ENCODE data around the gene SP3.

Gene SP3

GRCh38 chr2:173965372-173966025 is at the start of gene SP3:
SP3 (minus strand) TSS chr2:173965373; CDS start chr2:173965171, 202 bp downstream.
- Mint-ChIP-seq H3K27ac (peak within 1 kb of the TSS; percentile 98), H3K9me3 (no peaks in the 10 kb centered on the region), H3K36me3 (ENCODE audit: low read depth) (peaks cover 24% of the 10 kb centered on the region), H3K4me1 (peaks cover 30% of the 10 kb centered on the region), H3K4me3 (peak within 1 kb of the TSS; percentile 98), H3K27me3 (no peaks in the 10 kb centered on the region)
- DNase-seq (peak; percentile 95), ATAC-seq (peak; percentile 85)

GRCh38 chr2:174014699-174015070 is 49.5 kb upstream of the SP3 start:
- Mint-ChIP-seq H3K9me3 (no peaks in the 10 kb centered on the region), H3K27me3 (peaks cover 4% of the 10 kb centered on the region), H3K4me3 (no peak overlapping the region), H3K36me3 (ENCODE audit: low read depth) (no peaks in the 10 kb centered on the region), H3K27ac (no peak overlapping the region), H3K4me1 (peaks cover 13% of the 10 kb centered on the region)
- DNase-seq, result no peak
- no peak for ATAC-seq

- DNase-seq, result no peak
These were observed 49.0 kb upstream of the SP3 start for GRCh38 chr2:174014011-174014698.

GRCh38 chr2:174013315-174013751 is 48.2 kb upstream of the SP3 start:
- Mint-ChIP-seq H3K36me3 (ENCODE audit: low read depth) (no peaks in the 10 kb centered on the region), H3K27ac (no peak overlapping the region)

More at GRCh38 chr2:174014011-174014698, 49.0 kb upstream of the SP3 start:
- no peak overlapping the region for H3K4me3 Mint-ChIP-seq
- H3K4me1 Mint-ChIP-seq, result peaks cover 13% of the 10 kb centered on the region
- no peaks in the 10 kb centered on the region for H3K9me3 Mint-ChIP-seq
- peaks cover 4% of the 10 kb centered on the region for H3K27me3 Mint-ChIP-seq
- no peak for ATAC-seq
- H3K27ac Mint-ChIP-seq, result no peak overlapping the region
- H3K36me3 Mint-ChIP-seq (ENCODE audit: low read depth), result no peaks in the 10 kb centered on the region

GRCh38 chr2:174012347-174013314 is 47.5 kb upstream of the SP3 start:
- ATAC-seq, result peak; percentile 76

More at GRCh38 chr2:174013315-174013751, 48.2 kb upstream of the SP3 start:
- Mint-ChIP-seq H3K9me3 (no peaks in the 10 kb centered on the region), H3K4me1 (peaks cover 13% of the 10 kb centered on the region), H3K4me3 (no peak overlapping the region), H3K27me3 (peaks cover 4% of the 10 kb centered on the region)
- ATAC-seq (no peak), DNase-seq (no peak)

GRCh38 chr2:174011796-174012195 is 46.6 kb upstream of the SP3 start:
- H3K36me3 Mint-ChIP-seq (ENCODE audit: low read depth), result no peaks in the 10 kb centered on the region
- no peak for ATAC-seq
- H3K27me3 Mint-ChIP-seq, result peaks cover 7% of the 10 kb centered on the region
- H3K4me1 Mint-ChIP-seq, result peaks cover 13% of the 10 kb centered on the region
- H3K27ac Mint-ChIP-seq, result no peak overlapping the region
- DNase-seq, result no peak
- no peak overlapping the region for H3K4me3 Mint-ChIP-seq
- no peaks in the 10 kb centered on the region for H3K9me3 Mint-ChIP-seq

More at GRCh38 chr2:174012347-174013314, 47.5 kb upstream of the SP3 start:
- Mint-ChIP-seq H3K4me1 (peaks cover 13% of the 10 kb centered on the region), H3K36me3 (ENCODE audit: low read depth) (no peaks in the 10 kb centered on the region), H3K27me3 (peaks cover 4% of the 10 kb centered on the region), H3K9me3 (no peaks in the 10 kb centered on the region), H3K27ac (no peak overlapping the region), H3K4me3 (no peak overlapping the region)
- peak; percentile 39 for DNase-seq

- DNase-seq, result no peak
- H3K36me3 Mint-ChIP-seq (ENCODE audit: low read depth), result no peaks in the 10 kb centered on the region
- peaks cover 7% of the 10 kb centered on the region for H3K27me3 Mint-ChIP-seq
- H3K4me3 Mint-ChIP-seq, result no peak overlapping the region
- H3K4me1 Mint-ChIP-seq, result peaks cover 11% of the 10 kb centered on the region
- no peak overlapping the region for H3K27ac Mint-ChIP-seq
- ATAC-seq, result no peak
- no peaks in the 10 kb centered on the region for H3K9me3 Mint-ChIP-seq
These were observed 46.0 kb upstream of the SP3 start for GRCh38 chr2:174011173-174011572.

- Mint-ChIP-seq H3K4me1 (peaks cover 16% of the 10 kb centered on the region), H3K27me3 (peaks cover 8% of the 10 kb centered on the region), H3K27ac (no peak overlapping the region), H3K9me3 (no peaks in the 10 kb centered on the region), H3K4me3 (no peak overlapping the region), H3K36me3 (ENCODE audit: low read depth) (no peaks in the 10 kb centered on the region)
- DNase-seq (no peak), ATAC-seq (no peak)
These were observed 44.5 kb upstream of the SP3 start for GRCh38 chr2:174009488-174010223.

GRCh38 chr2:174008720-174009119 is 43.5 kb upstream of the SP3 start:
- no peak for DNase-seq
- peaks cover 8% of the 10 kb centered on the region for H3K27me3 Mint-ChIP-seq
- H3K4me3 Mint-ChIP-seq, result no peak overlapping the region
- ATAC-seq, result no peak
- no peaks in the 10 kb centered on the region for H3K9me3 Mint-ChIP-seq
- no peaks in the 10 kb centered on the region for H3K36me3 Mint-ChIP-seq (ENCODE audit: low read depth)
- no peak overlapping the region for H3K27ac Mint-ChIP-seq
- H3K4me1 Mint-ChIP-seq, result peaks cover 13% of the 10 kb centered on the region

- Mint-ChIP-seq H3K36me3 (ENCODE audit: low read depth) (no peaks in the 10 kb centered on the region), H3K27me3 (peaks cover 10% of the 10 kb centered on the region), H3K9me3 (no peaks in the 10 kb centered on the region), H3K4me3 (no peak overlapping the region), H3K27ac (no peak overlapping the region), H3K4me1 (peaks cover 8% of the 10 kb centered on the region)
- no peak for ATAC-seq
- DNase-seq, result no peak
These were observed 41.8 kb upstream of the SP3 start for GRCh38 chr2:174007010-174007409.

- Mint-ChIP-seq H3K36me3 (ENCODE audit: low read depth) (no peaks in the 10 kb centered on the region), H3K9me3 (no peaks in the 10 kb centered on the region), H3K27ac (no peak overlapping the region), H3K27me3 (peaks cover 10% of the 10 kb centered on the region), H3K4me3 (no peak overlapping the region), H3K4me1 (peaks cover 6% of the 10 kb centered on the region)
- ATAC-seq (no peak), DNase-seq (no peak)
These were observed 40.7 kb upstream of the SP3 start for GRCh38 chr2:174005801-174006419.

GRCh38 chr2:174004905-174005605 is 39.9 kb upstream of the SP3 start:
- H3K4me1 Mint-ChIP-seq, result peaks cover 6% of the 10 kb centered on the region
- no peaks in the 10 kb centered on the region for H3K36me3 Mint-ChIP-seq (ENCODE audit: low read depth)
- peaks cover 6% of the 10 kb centered on the region for H3K27me3 Mint-ChIP-seq
- DNase-seq (no peak), ATAC-seq (peak; percentile 97)
- no peak overlapping the region for H3K4me3 Mint-ChIP-seq
- H3K27ac Mint-ChIP-seq, result no peak overlapping the region
- H3K9me3 Mint-ChIP-seq, result no peaks in the 10 kb centered on the region

Data from activated naive CD8-positive, alpha-beta T cell treated with anti-CD3 and anti-CD28 coated beads, Interleukin-2, amount 50 U/mL, for 24 hours (primary cell).